HEK293 (cell line): Measurements from ENCODE around the gene CYREN.

ENCODE experiments used
- CTCF ChIA-PET: fragments of 350-600 bp; formaldehyde crosslinking; extraction: SDS; loops from one replicate; lab custom pipeline; 2021; ENCODE audit warnings: antibody characterized with exemption; lab: Yijun Ruan, JAX
- POLR2A ChIA-PET: fragments of 300-600 bp; formaldehyde crosslinking; extraction: SDS; loops from one replicate; lab custom pipeline; 2020; ENCODE audit warnings: antibody characterized with exemption, inconsistent platforms; lab: Yijun Ruan, JAX
- H3K27ac ChIP-seq: fragments of 200-500 bp; sonication (Bioruptor generic); 2 replicates; pipeline ENCODE4 v1.5.1; 2014; ENCODE audit warnings: low read depth, low read length, control low read depth, inconsistent platforms; ENCODE audit errors: extremely low read depth
- H3K36me3 ChIP-seq, 2 experiments: fragments of 200-500 bp in 1 of 2; sonication (Bioruptor generic) in 1 of 2; 1 replicate in 1 of 2; 2 replicates in 1 of 2; pipeline ENCODE4 v1.5.1; 2014 to 2017; ENCODE audit warnings: inconsistent platforms in 2 of 2, low read length in 2 of 2; ENCODE audit not compliant: control insufficient read depth in 2 of 2, insufficient read depth in 1 of 2
- H3K4me1 ChIP-seq: fragments of 200-500 bp; sonication (Bioruptor generic); 2 replicates; pipeline ENCODE4 v1.5.1; 2014; ENCODE audit warnings: mild to moderate bottlenecking, low read length, inconsistent platforms; ENCODE audit not compliant: control insufficient read depth, insufficient read depth
- H3K4me3 ChIP-seq: 2 replicates; pipeline ENCODE4 v1.5.1; 2011; ENCODE audit warnings: low read depth, mild to moderate bottlenecking, control low read depth, low read length, moderate library complexity
- H3K9me3 ChIP-seq: fragments of 200-500 bp; sonication (Bioruptor generic); 2 replicates; pipeline ENCODE4 v1.5.1; 2014; ENCODE audit warnings: low read depth, low read length, inconsistent platforms; ENCODE audit not compliant: control insufficient read depth, insufficient read depth
- EGR2 ChIP-seq: fragments of 450-650 bp; formaldehyde crosslinking; IDR thresholded peaks from 2 replicates; pipeline ENCODE4 v1.5.1; 2016; ENCODE audit warnings: low read depth, missing biosample characterization, missing genetic modification characterization
- HOXA7 ChIP-seq: sonication (generic); formaldehyde crosslinking; IDR thresholded peaks from 2 replicates; pipeline ENCODE4 v1.8.1; 2022; ENCODE audit warnings: missing genetic modification reagents, borderline replicate concordance
- KLF10 ChIP-seq: fragments of 450-650 bp; IDR thresholded peaks from 2 replicates; pipeline ENCODE4 v1.5.1; 2018; ENCODE audit warnings: missing biosample characterization, mild to moderate bottlenecking, missing genetic modification characterization
- KLF17 ChIP-seq: fragments of 450-650 bp; formaldehyde crosslinking; IDR thresholded peaks from 2 replicates; pipeline ENCODE4 v1.5.1; 2016; ENCODE audit warnings: missing biosample characterization, missing genetic modification characterization
- KLF9 ChIP-seq: fragments of 450-650 bp; formaldehyde crosslinking; IDR thresholded peaks from 2 replicates; pipeline ENCODE4 v1.5.1; 2016; ENCODE audit warnings: missing biosample characterization, missing genetic modification characterization, low read depth
- PBX3 ChIP-seq: sonication (generic); formaldehyde crosslinking; IDR thresholded peaks from 2 replicates; pipeline ENCODE4 v1.8.1; 2022; ENCODE audit warnings: mild to moderate bottlenecking, moderate library complexity, missing genetic modification reagents
- PRDM1 ChIP-seq: fragments of 450-650 bp; formaldehyde crosslinking; IDR thresholded peaks from 2 replicates; pipeline ENCODE4; 2016; ENCODE audit warnings: missing biosample characterization, missing genetic modification characterization
- RBAK ChIP-seq: fragments of 450-650 bp; formaldehyde crosslinking; IDR thresholded peaks from 2 replicates; pipeline ENCODE4 v1.5.1; 2016; ENCODE audit warnings: missing biosample characterization, missing genetic modification characterization
- REPIN1 ChIP-seq: fragments of 450-650 bp; formaldehyde crosslinking; IDR thresholded peaks from 2 replicates; pipeline ENCODE4 v1.5.1; 2017; ENCODE audit warnings: missing biosample characterization, missing genetic modification characterization, low read depth
- SCRT1 ChIP-seq: fragments of 450-650 bp; formaldehyde crosslinking; IDR thresholded peaks from 2 replicates; pipeline ENCODE4 v1.5.1; 2016; ENCODE audit warnings: missing biosample characterization, missing genetic modification characterization, borderline replicate concordance
- SP3 ChIP-seq: fragments of 450-650 bp; formaldehyde crosslinking; IDR thresholded peaks from 2 replicates; pipeline ENCODE4 v1.5.1; 2016; ENCODE audit warnings: missing biosample characterization, missing genetic modification characterization
- ZBTB10 ChIP-seq: fragments of 450-650 bp; formaldehyde crosslinking; IDR thresholded peaks from 2 replicates; pipeline ENCODE4 v1.5.1; 2016; ENCODE audit warnings: missing biosample characterization, missing genetic modification characterization
- ZBTB21 ChIP-seq: fragments of 450-650 bp; formaldehyde crosslinking; IDR thresholded peaks from 2 replicates; pipeline ENCODE4 v1.5.1; 2017; ENCODE audit warnings: missing biosample characterization, missing genetic modification characterization
- ZBTB26 ChIP-seq: fragments of 450-650 bp; formaldehyde crosslinking; optimal IDR thresholded peaks from 2 replicates; pipeline ENCODE3; 2016; ENCODE audit warnings: missing biosample characterization, mild to moderate bottlenecking, missing genetic modification characterization
- ZBTB48 ChIP-seq: fragments of 450-650 bp; formaldehyde crosslinking; IDR thresholded peaks from 2 replicates; pipeline ENCODE4 v1.5.1; 2016; ENCODE audit warnings: missing biosample characterization, missing genetic modification characterization
- ZNF140 ChIP-seq: fragments of 450-650 bp; formaldehyde crosslinking; IDR thresholded peaks from 2 replicates; pipeline ENCODE4 v1.5.1; 2016; ENCODE audit warnings: missing biosample characterization, missing genetic modification characterization
- ZNF169 ChIP-seq: fragments of 450-650 bp; formaldehyde crosslinking; IDR thresholded peaks from 2 replicates; pipeline ENCODE4 v1.5.1; 2016; ENCODE audit warnings: missing biosample characterization, missing genetic modification characterization
- ZNF174 ChIP-seq: fragments of 450-650 bp; formaldehyde crosslinking; IDR thresholded peaks from 2 replicates; pipeline ENCODE4 v1.5.0; 2017; ENCODE audit warnings: missing biosample characterization, mild to moderate bottlenecking, missing genetic modification characterization
- ZNF211 ChIP-seq: fragments of 450-650 bp; formaldehyde crosslinking; IDR thresholded peaks from 2 replicates; pipeline ENCODE4 v1.5.1; 2016; ENCODE audit warnings: low read depth, missing biosample characterization, missing genetic modification characterization
- ZNF221 ChIP-seq: fragments of 450-650 bp; formaldehyde crosslinking; IDR thresholded peaks from 2 replicates; pipeline ENCODE4 v1.5.1; 2017; ENCODE audit warnings: missing biosample characterization, missing genetic modification characterization, borderline replicate concordance
- ZNF223 ChIP-seq: fragments of 450-650 bp; formaldehyde crosslinking; IDR thresholded peaks from 2 replicates; pipeline ENCODE4 v1.5.1; 2016; ENCODE audit warnings: missing biosample characterization, missing genetic modification characterization
- ZNF248 ChIP-seq: fragments of 450-650 bp; formaldehyde crosslinking; IDR thresholded peaks from 2 replicates; pipeline ENCODE4 v1.5.1; 2017; ENCODE audit warnings: missing biosample characterization, missing genetic modification characterization
- ZNF274 ChIP-seq, 2 experiments: fragments of 200-500 bp in 1 of 2; fragments of 450-650 bp in 1 of 2; sonication (Bioruptor generic) in 1 of 2; formaldehyde crosslinking in 1 of 2; IDR thresholded peaks; 2 replicates each; pipeline versions ENCODE4 v1.5.1 to v1.6.1; 2014 to 2016; ENCODE audit warnings: borderline replicate concordance in 1 of 2, inconsistent platforms in 1 of 2, low read length in 1 of 2, missing biosample characterization in 1 of 2, missing genetic modification characterization in 1 of 2
- ZNF449 ChIP-seq: fragments of 450-650 bp; formaldehyde crosslinking; IDR thresholded peaks from 2 replicates; pipeline ENCODE4 v1.5.1; 2017; ENCODE audit warnings: missing biosample characterization, mild to moderate bottlenecking, missing genetic modification characterization, moderate library complexity
- ZNF596 ChIP-seq: fragments of 450-650 bp; IDR thresholded peaks from 2 replicates; pipeline ENCODE4 v1.5.0; 2018; ENCODE audit warnings: missing biosample characterization, mild to moderate bottlenecking, missing genetic modification characterization, moderate library complexity
- ZNF621 ChIP-seq: fragments of 450-650 bp; formaldehyde crosslinking; IDR thresholded peaks from 2 replicates; pipeline ENCODE4 v1.5.1; 2017; ENCODE audit warnings: missing biosample characterization, missing genetic modification characterization
- ZNF701 ChIP-seq: fragments of 450-650 bp; formaldehyde crosslinking; IDR thresholded peaks from 2 replicates; pipeline ENCODE4 v1.5.1; 2016; ENCODE audit warnings: missing biosample characterization, missing genetic modification characterization
- ZNF843 ChIP-seq: fragments of 450-650 bp; formaldehyde crosslinking; IDR thresholded peaks from 2 replicates; pipeline ENCODE4 v1.5.1; 2016; ENCODE audit warnings: missing biosample characterization, missing genetic modification characterization
- ZSCAN23 ChIP-seq: fragments of 450-650 bp; formaldehyde crosslinking; IDR thresholded peaks from 2 replicates; pipeline ENCODE4 v1.5.1; 2016; ENCODE audit warnings: missing biosample characterization, missing genetic modification characterization

Gene CYREN

GRCh38 chr7:135158874-135159273 lies 11.6 kb downstream of the CYREN start:
- peaks cover 0 to 3% of the 10 kb centered on the region in 2 experiments; a peak in 1 of 3 replicates for H3K36me3 ChIP-seq
- H3K27ac ChIP-seq: no peak overlapping the region
- no peaks in the 10 kb centered on the region for H3K4me1 ChIP-seq
- ChIA-PET POLR2A (no interaction called here), CTCF (no interaction called here)
- TF ChIP-seq ZBTB26 (no peak), KLF17 (tag by site-specific recombination) (no peak), SP3 (no peak), ZNF843 (tag by site-specific recombination) (no peak), ZNF169 (tag by site-specific recombination) (no peak), KLF10 (no peak), ZNF221 (tag by site-specific recombination) (no peak), SCRT1 (tag by site-specific recombination) (no peak), ZBTB10 (tag by site-specific recombination) (no peak), ZNF223 (no peak), ZNF274 (IDR thresholded peaks at IDR 0.05; ENCODE audit: low read length) (no peak), ZNF274 (tag by site-specific recombination; IDR thresholded peaks at IDR 0.05; ENCODE audit: borderline replicate concordance) (no peak), ZBTB48 (tag by site-specific recombination) (no peak), ZSCAN23 (no peak)
- no peaks in the 10 kb centered on the region for H3K9me3 ChIP-seq
- H3K4me3 ChIP-seq: no peak overlapping the region

GRCh38 chr7:135158141-135158655 lies 12.3 kb downstream of the CYREN start:
- no peaks in the 10 kb centered on the region for H3K9me3 ChIP-seq
- H3K36me3 ChIP-seq: peaks cover 0 to 3% of the 10 kb centered on the region in 2 experiments; a peak in 1 of 3 replicates
- POLR2A ChIA-PET: interaction anchor here (0.6 kb wide), 1 partner anchor 11 kb away, joined by 3 read pairs; no protein-coding TSS in a partner anchor
- CTCF ChIA-PET: no interaction called here
- H3K27ac ChIP-seq: no peak overlapping the region
- H3K4me1 ChIP-seq: no peaks in the 10 kb centered on the region
- H3K4me3 ChIP-seq: no peak overlapping the region
- TF ChIP-seq ZNF248 (tag by site-specific recombination) (no peak), PRDM1 (no peak), RBAK (tag by site-specific recombination) (no peak), HOXA7 (CRISPR knock-in tag) (no peak), ZNF174 (tag by site-specific recombination) (no peak), ZNF449 (tag by site-specific recombination) (no peak), ZBTB21 (tag by site-specific recombination) (no peak), ZNF621 (tag by site-specific recombination) (no peak), PBX3 (CRISPR knock-in tag) (no peak), ZNF701 (no peak), REPIN1 (tag by site-specific recombination) (no peak), ZNF596 (tag by site-specific recombination) (no peak), ZNF211 (no peak), KLF9 (tag by site-specific recombination) (no peak), EGR2 (tag by site-specific recombination) (no peak), ZNF140 (tag by site-specific recombination) (no peak)
